Activated naive CD8-positive, alpha-beta T cell treated with anti-CD3 and anti-CD28 coated beads for 36 hours (primary cell): Measurements from ENCODE around the gene WDFY2. TPM values are rescaled to one million over a fixed set of nuclear protein-coding genes. Genes with fewer than 3 reads are reported as not detected.
"Not testable (repeated sequence)": the region's sequence is repeated elsewhere in the genome, so short reads cannot be mapped to it uniquely, and the experiment has no call there.

ENCODE experiments used
- DNase-seq: peaks from one replicate; pipeline ENCODE4 v3.0.0; 2021
- H3K27ac Mint-ChIP-seq: one replicate; pipeline ENCODE4 v1.8.0; 2022; ENCODE audit warnings: mild to moderate bottlenecking, moderate library complexity, mixed read lengths
- H3K27me3 Mint-ChIP-seq: one replicate; pipeline ENCODE4 v1.8.0; 2022; ENCODE audit warnings: mild to moderate bottlenecking, mixed read lengths
- H3K36me3 Mint-ChIP-seq: one replicate; pipeline ENCODE4 v1.8.0; 2021; ENCODE audit warnings: mild to moderate bottlenecking, mixed read lengths
- H3K4me1 Mint-ChIP-seq: one replicate; pipeline ENCODE4 v1.8.0; 2021; ENCODE audit warnings: mixed read lengths
- H3K4me3 Mint-ChIP-seq: one replicate; pipeline ENCODE4 v1.8.0; 2022; ENCODE audit warnings: mild to moderate bottlenecking, moderate library complexity, mixed read lengths
- H3K9me3 Mint-ChIP-seq: one replicate; pipeline ENCODE4 v1.8.0; 2022; ENCODE audit warnings: mixed read lengths
- total RNA-seq, 2 experiments: library from RNA; stranded (reverse); gene quantifications; one replicate each; pipeline ENCODE4 v1.2.3, GENCODE V29; 2021

Gene WDFY2
- total RNA-seq, 2 experiments from 2014 or later = 6.0 to 7.9 TPM

DNA sequence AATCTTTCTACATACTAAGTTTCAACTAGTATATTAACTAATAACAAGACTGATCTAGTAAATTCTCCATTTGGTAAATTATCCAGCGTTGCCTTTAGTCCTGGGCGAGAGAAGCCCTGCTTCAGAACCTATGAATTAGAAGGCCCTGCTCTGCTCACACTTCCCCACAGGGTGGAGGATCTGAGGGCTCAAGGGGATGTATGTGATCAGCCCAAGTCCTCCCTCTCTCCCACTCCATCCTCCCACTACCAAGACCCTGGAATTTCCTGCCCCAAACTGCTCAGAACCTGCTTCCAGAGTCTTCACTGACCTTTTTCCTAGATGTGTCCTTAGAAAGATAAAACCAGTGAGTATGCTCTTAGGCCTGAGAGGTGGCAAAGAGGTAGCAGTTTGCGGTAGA, 91.6 kb downstream of the WDFY2 start:
- no peak overlapping the region for H3K27ac Mint-ChIP-seq
- DNase-seq = no peak
- no peak overlapping the region for H3K4me3 Mint-ChIP-seq
- H3K9me3 Mint-ChIP-seq = peaks cover 8% of the 10 kb centered on the region
- H3K4me1 Mint-ChIP-seq = peaks cover 10% of the 10 kb centered on the region
- peaks cover 19% of the 10 kb centered on the region for H3K36me3 Mint-ChIP-seq
- H3K27me3 Mint-ChIP-seq = no peaks in the 10 kb centered on the region

- Mint-ChIP-seq H3K36me3 (peaks cover 16% of the 10 kb centered on the region), H3K4me1 (peaks cover 16% of the 10 kb centered on the region), H3K27me3 (no peaks in the 10 kb centered on the region), H3K9me3 (peaks cover 5% of the 10 kb centered on the region), H3K27ac (no peak overlapping the region), H3K4me3 (no peak overlapping the region)
- DNase-seq = no peak
Measured at GRCh38 chr13:51676739-51677138, 92.5 kb downstream of the WDFY2 start.

- no peak overlapping the region for H3K4me3 Mint-ChIP-seq
- H3K4me1 Mint-ChIP-seq = peaks cover 15% of the 10 kb centered on the region
- no peaks in the 10 kb centered on the region for H3K27me3 Mint-ChIP-seq
- no peak for DNase-seq
- peaks cover 12% of the 10 kb centered on the region for H3K36me3 Mint-ChIP-seq
- H3K9me3 Mint-ChIP-seq = no peaks in the 10 kb centered on the region
- H3K27ac Mint-ChIP-seq = no peak overlapping the region
Measured at GRCh38 chr13:51678420-51678819, 94.2 kb downstream of the WDFY2 start.

- Mint-ChIP-seq H3K9me3 (no peaks in the 10 kb centered on the region), H3K36me3 (peaks cover 15% of the 10 kb centered on the region), H3K27me3 (no peaks in the 10 kb centered on the region), H3K4me1 (peaks cover 15% of the 10 kb centered on the region), H3K4me3 (no peak overlapping the region), H3K27ac (no peak overlapping the region)
- DNase-seq = no peak
Measured at GRCh38 chr13:51679616-51680015, 95.4 kb downstream of the WDFY2 start.

GRCh38 chr13:51681037-51681678, 96.9 kb downstream of the WDFY2 start:
- no peaks in the 10 kb centered on the region for H3K27me3 Mint-ChIP-seq
- peaks cover 15% of the 10 kb centered on the region for H3K4me1 Mint-ChIP-seq
- H3K9me3 Mint-ChIP-seq = no peaks in the 10 kb centered on the region
- H3K27ac Mint-ChIP-seq = no peak overlapping the region
- peaks cover 18% of the 10 kb centered on the region for H3K36me3 Mint-ChIP-seq
- no peak for DNase-seq
- H3K4me3 Mint-ChIP-seq = no peak overlapping the region

DNA sequence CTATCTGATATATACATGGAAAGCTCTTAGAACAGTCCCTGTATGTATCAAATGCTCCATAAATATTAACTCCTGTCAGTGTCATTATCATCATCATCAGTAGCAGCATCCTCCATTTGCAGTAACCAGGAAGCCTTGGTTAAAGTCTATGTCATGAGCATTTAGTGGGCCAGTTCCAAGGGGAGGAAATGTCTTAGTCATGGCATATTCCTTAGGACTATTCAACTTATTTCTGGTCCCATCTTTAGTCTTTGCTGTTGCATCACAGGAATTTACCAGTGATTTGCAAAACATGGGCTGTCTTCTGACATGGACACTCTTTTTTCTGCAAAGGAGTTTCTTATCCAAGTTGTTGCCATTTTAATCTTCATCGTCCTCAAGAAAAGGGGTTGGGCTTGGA, 98.4 kb downstream of the WDFY2 start:
- Mint-ChIP-seq H3K4me3 (no peak overlapping the region), H3K27me3 (no peaks in the 10 kb centered on the region), H3K36me3 (peaks cover 15% of the 10 kb centered on the region), H3K4me1 (peaks cover 17% of the 10 kb centered on the region), H3K9me3 (no peaks in the 10 kb centered on the region), H3K27ac (no peak overlapping the region)
- no peak for DNase-seq

DNA sequence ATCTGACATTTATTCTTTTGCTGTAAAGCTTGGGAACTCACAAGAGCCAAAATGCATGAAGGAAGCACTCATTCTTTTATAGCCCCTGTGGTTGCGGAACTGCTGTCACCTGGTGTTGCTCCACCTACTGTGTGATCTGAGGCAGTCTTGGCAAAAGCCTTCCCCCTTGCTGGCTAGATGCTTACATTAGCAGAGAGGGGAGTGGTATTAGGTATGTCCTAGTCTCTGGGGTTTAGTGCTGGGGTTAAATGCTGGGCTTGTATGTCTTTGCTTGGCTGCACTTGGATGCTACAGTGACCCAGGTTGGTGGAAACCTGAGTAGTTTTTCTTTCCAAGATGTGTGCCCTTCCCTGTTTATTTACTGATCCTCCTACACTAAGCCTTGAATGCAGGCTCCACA, 99.3 kb downstream of the WDFY2 start:
- Mint-ChIP-seq H3K4me3 (no peak overlapping the region), H3K27ac (no peak overlapping the region), H3K4me1 (peaks cover 26% of the 10 kb centered on the region), H3K27me3 (no peaks in the 10 kb centered on the region), H3K36me3 (peaks cover 15% of the 10 kb centered on the region), H3K9me3 (no peaks in the 10 kb centered on the region)
- DNase-seq = no peak

DNA sequence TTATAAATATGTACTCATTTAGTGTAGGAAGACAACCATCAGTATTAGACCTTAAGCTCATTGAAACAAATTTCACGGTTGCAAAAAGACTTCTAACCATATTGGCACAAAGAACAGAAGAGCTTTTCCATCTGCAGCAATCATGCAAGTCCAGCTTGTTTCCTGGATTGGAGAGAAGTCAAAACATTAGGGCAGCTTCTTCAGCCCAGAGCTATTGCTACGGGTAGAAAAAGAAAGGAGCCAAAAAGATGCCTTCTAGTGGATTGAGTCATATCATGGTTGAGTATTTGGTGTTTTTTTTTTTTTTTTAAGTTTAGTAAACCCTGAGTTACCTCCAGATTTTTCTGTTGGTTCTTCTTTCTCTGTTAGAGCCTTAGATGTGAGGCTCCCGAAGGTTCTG, 99.8 kb downstream of the WDFY2 start:
- H3K36me3 Mint-ChIP-seq = peaks cover 13% of the 10 kb centered on the region
- H3K4me1 Mint-ChIP-seq = peaks cover 28% of the 10 kb centered on the region
- H3K27me3 Mint-ChIP-seq = no peaks in the 10 kb centered on the region
- DNase-seq = no peak
- no peak overlapping the region for H3K27ac Mint-ChIP-seq
- no peak overlapping the region for H3K4me3 Mint-ChIP-seq
- H3K9me3 Mint-ChIP-seq = no peaks in the 10 kb centered on the region

GRCh38 chr13:51687947-51688714, 103.9 kb downstream of the WDFY2 start:
- Mint-ChIP-seq H3K27me3 (no peaks in the 10 kb centered on the region), H3K36me3 (peaks cover 9% of the 10 kb centered on the region), H3K4me3 (no peak overlapping the region), H3K4me1 (peaks cover 20% of the 10 kb centered on the region), H3K9me3 (no peaks in the 10 kb centered on the region), H3K27ac (no peak overlapping the region)
- DNase-seq = no peak

GRCh38 chr13:51688937-51689662, 104.8 kb downstream of the WDFY2 start:
- Mint-ChIP-seq H3K27me3 (no peaks in the 10 kb centered on the region), H3K9me3 (no peaks in the 10 kb centered on the region), H3K36me3 (peaks cover 9% of the 10 kb centered on the region), H3K4me3 (no peak overlapping the region), H3K27ac (no peak overlapping the region), H3K4me1 (peaks cover 20% of the 10 kb centered on the region)
- DNase-seq = peak; percentile 1

DNA sequence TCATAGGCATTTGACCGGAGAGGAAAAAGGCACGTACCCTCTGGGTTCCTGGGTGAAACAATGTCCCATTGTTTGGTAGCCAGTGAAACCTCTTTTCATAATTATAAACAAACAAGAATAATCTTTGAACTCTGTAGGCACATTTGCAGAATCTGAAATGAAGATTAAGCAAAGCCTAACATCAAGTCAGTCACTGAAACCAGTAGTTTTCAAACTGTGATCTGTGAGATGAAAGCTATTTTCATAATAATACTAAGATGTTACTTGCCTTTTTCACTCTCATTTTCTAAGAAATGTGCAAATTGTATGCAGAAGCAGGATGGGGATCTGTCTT, 105.4 kb downstream of the WDFY2 start:
- H3K27me3 Mint-ChIP-seq = no peaks in the 10 kb centered on the region
- no peak overlapping the region for H3K4me3 Mint-ChIP-seq
- DNase-seq = no peak
- peaks cover 20% of the 10 kb centered on the region for H3K4me1 Mint-ChIP-seq
- H3K36me3 Mint-ChIP-seq = peaks cover 6% of the 10 kb centered on the region
- no peak overlapping the region for H3K27ac Mint-ChIP-seq
- no peaks in the 10 kb centered on the region for H3K9me3 Mint-ChIP-seq

DNA sequence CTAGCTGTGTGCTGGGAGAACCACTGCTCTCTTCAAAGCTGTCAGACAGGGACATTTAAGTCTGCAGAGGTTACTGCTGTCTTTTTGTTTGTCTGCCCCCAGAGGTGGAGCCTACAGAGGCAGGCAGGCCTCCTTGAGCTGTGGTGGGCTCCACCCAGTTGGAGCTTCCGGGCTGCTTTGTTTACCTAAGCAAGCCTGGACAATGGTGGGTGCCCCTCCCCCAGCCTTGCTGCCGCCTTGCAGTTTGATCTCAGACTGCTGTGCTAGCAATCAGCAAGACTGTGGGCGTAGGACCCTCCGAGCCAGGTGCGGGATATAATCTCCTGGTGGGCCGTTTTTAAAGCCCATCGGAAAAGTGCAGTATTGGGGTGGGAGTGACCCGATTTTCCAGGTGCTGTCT, 111.4 kb downstream of the WDFY2 start:
- H3K27ac Mint-ChIP-seq, H3K9me3 Mint-ChIP-seq, H3K36me3 Mint-ChIP-seq, H3K27me3 Mint-ChIP-seq, H3K4me3 Mint-ChIP-seq, H3K4me1 Mint-ChIP-seq, DNase-seq: not testable (repeated sequence)

GRCh38 chr13:51697181-51697580, 112.9 kb downstream of the WDFY2 start:
- Mint-ChIP-seq H3K4me1 (no peaks in the 10 kb centered on the region), H3K27ac (no peak overlapping the region), H3K36me3 (peaks cover 5% of the 10 kb centered on the region), H3K27me3 (no peaks in the 10 kb centered on the region), H3K4me3 (no peak overlapping the region), H3K9me3 (peaks cover 2% of the 10 kb centered on the region)
- DNase-seq = no peak

DNA sequence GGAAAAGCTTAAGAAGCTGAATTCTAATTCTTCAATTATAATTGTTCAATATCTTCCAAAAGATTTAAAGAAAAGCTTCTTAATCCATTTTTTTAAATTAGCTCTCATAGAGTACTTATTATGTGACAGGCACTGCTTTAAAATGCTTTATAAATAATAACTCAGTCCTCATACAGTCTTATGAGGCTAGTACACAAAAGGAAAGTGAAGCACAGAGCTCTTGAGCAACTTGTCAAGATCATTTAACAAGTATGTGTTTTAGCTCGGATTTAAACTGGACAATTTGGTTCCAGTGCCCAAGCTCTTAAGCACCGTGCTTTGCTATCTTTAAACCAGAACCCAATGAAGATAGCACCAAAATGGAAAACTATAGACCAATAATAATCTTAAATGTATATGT, 113.6 kb downstream of the WDFY2 start:
- H3K9me3 Mint-ChIP-seq = peaks cover 2% of the 10 kb centered on the region
- no peak overlapping the region for H3K4me3 Mint-ChIP-seq
- peaks cover 4% of the 10 kb centered on the region for H3K36me3 Mint-ChIP-seq
- DNase-seq = no peak
- no peak overlapping the region for H3K27ac Mint-ChIP-seq
- no peaks in the 10 kb centered on the region for H3K27me3 Mint-ChIP-seq
- H3K4me1 Mint-ChIP-seq = no peaks in the 10 kb centered on the region

- H3K9me3 Mint-ChIP-seq = peaks cover 2% of the 10 kb centered on the region
- no peaks in the 10 kb centered on the region for H3K27me3 Mint-ChIP-seq
- H3K4me1 Mint-ChIP-seq = no peaks in the 10 kb centered on the region
- no peak for DNase-seq
- H3K36me3 Mint-ChIP-seq = peaks cover 4% of the 10 kb centered on the region
- H3K4me3 Mint-ChIP-seq = no peak overlapping the region
- H3K27ac Mint-ChIP-seq = no peak overlapping the region
Measured at GRCh38 chr13:51698352-51698751, 114.1 kb downstream of the WDFY2 start.
